ENCODE data around the gene DNAJB12.

DNAJB12 gene

GRCh38 chr10:72389716-72390115 lies 35.0 kb upstream of the DNAJB12 start:
- Histone ChIP-seq H3K9me3 (ENCODE audit: insufficient read depth, low read length, severe bottlenecking) (no peaks in the 10 kb centered on the region), H3K79me2 (ENCODE audit: insufficient read depth, low read length) (no peaks in the 10 kb centered on the region), H3K9ac (ENCODE audit: low read depth, low read length) (no peak overlapping the region), H3K36me3 (ENCODE audit: insufficient read depth, low read length) (0 out of 2 replicates have a peak, but pooled peaks cover 2% of the 10 kb centered on the region), H3K27me3 (ENCODE audit: insufficient read depth, low read length, poor library complexity) (no peaks in the 10 kb centered on the region), H3K4me2 (ENCODE audit: insufficient read depth, low read length) (no peak overlapping the region), H3K4me3 (ENCODE audit: low read depth in 1 of 2, low read length in 2 of 2) (no peak overlapping the region), H4K20me1 (ENCODE audit: insufficient read depth, low read length) (no peaks in the 10 kb centered on the region), H3K4me1 (ENCODE audit: insufficient read depth, low read length) (no peaks in the 10 kb centered on the region), H3K27ac (ENCODE audit: low read length) (no peak overlapping the region), H2AFZ (ENCODE audit: low read depth, low read length) (no peak overlapping the region)
- DNase-seq, result no peak
- ATAC-seq (ENCODE audit: insufficient read depth, low read depth), result no peak
- TF ChIP-seq, protein P1, sequence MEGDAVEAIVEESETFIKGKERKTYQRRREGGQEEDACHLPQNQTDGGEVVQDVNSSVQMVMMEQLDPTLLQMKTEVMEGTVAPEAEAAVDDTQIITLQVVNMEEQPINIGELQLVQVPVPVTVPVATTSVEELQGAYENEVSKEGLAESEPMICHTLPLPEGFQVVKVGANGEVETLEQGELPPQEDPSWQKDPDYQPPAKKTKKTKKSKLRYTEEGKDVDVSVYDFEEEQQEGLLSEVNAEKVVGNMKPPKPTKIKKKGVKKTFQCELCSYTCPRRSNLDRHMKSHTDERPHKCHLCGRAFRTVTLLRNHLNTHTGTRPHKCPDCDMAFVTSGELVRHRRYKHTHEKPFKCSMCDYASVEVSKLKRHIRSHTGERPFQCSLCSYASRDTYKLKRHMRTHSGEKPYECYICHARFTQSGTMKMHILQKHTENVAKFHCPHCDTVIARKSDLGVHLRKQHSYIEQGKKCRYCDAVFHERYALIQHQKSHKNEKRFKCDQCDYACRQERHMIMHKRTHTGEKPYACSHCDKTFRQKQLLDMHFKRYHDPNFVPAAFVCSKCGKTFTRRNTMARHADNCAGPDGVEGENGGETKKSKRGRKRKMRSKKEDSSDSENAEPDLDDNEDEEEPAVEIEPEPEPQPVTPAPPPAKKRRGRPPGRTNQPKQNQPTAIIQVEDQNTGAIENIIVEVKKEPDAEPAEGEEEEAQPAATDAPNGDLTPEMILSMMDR (IDR thresholded peaks at IDR 0.05; ENCODE audit: borderline replicate concordance, extremely low read depth, low read length, poor library complexity, severe bottlenecking), result no peak
- TF ChIP-seq EZH2 (IDR thresholded peaks at IDR 0.05; ENCODE audit: borderline replicate concordance, low read depth, low read length, severe bottlenecking), result no peak

DNA sequence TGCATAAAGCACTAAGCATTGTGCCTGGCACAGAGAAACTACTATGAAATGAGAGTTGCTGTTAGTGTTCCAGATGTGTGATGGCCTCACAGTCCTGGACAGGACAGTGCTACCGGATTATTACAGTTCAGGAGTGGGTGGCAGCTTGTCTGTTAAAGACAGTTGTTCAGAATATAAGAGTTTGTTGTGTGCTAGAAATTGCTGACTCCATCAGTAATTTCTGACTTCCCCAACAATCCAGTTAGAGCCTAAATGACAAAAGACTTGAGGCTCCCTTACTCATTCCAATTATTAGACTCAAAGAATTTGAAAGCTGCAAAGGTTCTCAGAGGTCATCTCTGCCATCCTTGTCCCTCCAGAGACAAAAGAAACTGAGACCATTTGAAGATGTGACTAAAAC lies 34.3 kb upstream of the DNAJB12 start:
- H3K79me2 ChIP-seq (ENCODE audit: insufficient read depth, low read length), result no peaks in the 10 kb centered on the region
- H3K27me3 ChIP-seq (ENCODE audit: insufficient read depth, low read length, poor library complexity), result no peaks in the 10 kb centered on the region
- H2AFZ ChIP-seq (ENCODE audit: low read depth, low read length), result no peak overlapping the region
- no peaks in the 10 kb centered on the region for H3K9me3 ChIP-seq (ENCODE audit: insufficient read depth, low read length, severe bottlenecking)
- H3K4me2 ChIP-seq (ENCODE audit: insufficient read depth, low read length), result no peak overlapping the region
- no peak overlapping the region for H3K4me3 ChIP-seq (ENCODE audit: low read depth in 1 of 2, low read length in 2 of 2)
- no peaks in the 10 kb centered on the region for H3K4me1 ChIP-seq (ENCODE audit: insufficient read depth, low read length)
- TF ChIP-seq EZH2 (IDR thresholded peaks at IDR 0.05; ENCODE audit: borderline replicate concordance, low read depth, low read length, severe bottlenecking), result no peak
- TF ChIP-seq, protein P1 (IDR thresholded peaks at IDR 0.05; ENCODE audit: borderline replicate concordance, extremely low read depth, low read length, poor library complexity, severe bottlenecking), result no peak
- no peaks in the 10 kb centered on the region for H4K20me1 ChIP-seq (ENCODE audit: insufficient read depth, low read length)
- DNase-seq (no peak), ATAC-seq (ENCODE audit: insufficient read depth, low read depth) (no peak)
- H3K27ac ChIP-seq (ENCODE audit: low read length), result no peak overlapping the region
- H3K36me3 ChIP-seq (ENCODE audit: insufficient read depth, low read length), result 0 out of 2 replicates have a peak, but pooled peaks cover 2% of the 10 kb centered on the region
- no peak overlapping the region for H3K9ac ChIP-seq (ENCODE audit: low read depth, low read length)

DNA sequence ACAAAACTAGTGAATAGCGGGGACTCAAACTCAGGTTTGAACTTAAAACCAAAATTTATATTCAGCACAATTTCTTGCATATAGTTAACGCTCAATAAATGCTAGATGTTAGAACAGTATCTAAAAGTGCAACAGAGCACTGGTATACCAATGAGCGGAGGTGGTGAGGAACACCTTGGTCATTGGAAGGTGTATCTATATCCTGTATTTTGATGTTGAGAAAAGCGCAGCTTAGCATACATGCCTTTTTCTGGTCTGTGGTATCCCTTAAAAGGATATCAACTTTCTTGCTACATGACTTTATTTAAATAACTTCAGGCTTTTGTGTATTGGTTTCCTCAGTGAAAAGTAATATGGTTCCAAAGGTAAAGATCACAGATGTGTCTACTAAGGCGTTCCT lies 33.3 kb upstream of the DNAJB12 start:
- Histone ChIP-seq H3K4me3 (ENCODE audit: low read depth in 1 of 2, low read length in 2 of 2) (no peak overlapping the region), H3K4me2 (ENCODE audit: insufficient read depth, low read length) (no peak overlapping the region), H2AFZ (ENCODE audit: low read depth, low read length) (no peak overlapping the region), H3K27me3 (ENCODE audit: insufficient read depth, low read length, poor library complexity) (no peaks in the 10 kb centered on the region), H3K9ac (ENCODE audit: low read depth, low read length) (no peak overlapping the region), H3K36me3 (ENCODE audit: insufficient read depth, low read length) (no peaks in the 10 kb centered on the region), H3K9me3 (ENCODE audit: insufficient read depth, low read length, severe bottlenecking) (no peaks in the 10 kb centered on the region), H3K4me1 (ENCODE audit: insufficient read depth, low read length) (no peaks in the 10 kb centered on the region), H3K27ac (ENCODE audit: low read length) (no peak overlapping the region), H4K20me1 (ENCODE audit: insufficient read depth, low read length) (no peaks in the 10 kb centered on the region), H3K79me2 (ENCODE audit: insufficient read depth, low read length) (no peaks in the 10 kb centered on the region)
- ATAC-seq (ENCODE audit: insufficient read depth, low read depth), result no peak
- DNase-seq, result no peak
- TF ChIP-seq, protein P1 (IDR thresholded peaks at IDR 0.05; ENCODE audit: borderline replicate concordance, extremely low read depth, low read length, poor library complexity, severe bottlenecking), result no peak
- no peak for TF ChIP-seq EZH2 (IDR thresholded peaks at IDR 0.05; ENCODE audit: borderline replicate concordance, low read depth, low read length, severe bottlenecking)
